Hepatocyte (in vitro differentiated cells): ENCODE measurements around the gene FGB.

Experiments used
- EZH2 ChIP-seq: fragments of 200-600 bp; sonication (generic); IDR thresholded peaks from 2 replicates; pipeline ENCODE4 v1.6.1; 2016; ENCODE audit warnings: antibody characterized with exemption, mild to moderate bottlenecking, borderline replicate concordance
- TF ChIP-seq, protein P1 (sequence below): fragments of 200-600 bp; sonication (generic); IDR thresholded peaks from 2 replicates; pipeline ENCODE4 v1.5.1; 2016; ENCODE audit warnings: antibody characterized with exemption, mild to moderate bottlenecking; ENCODE audit not compliant: poor library complexity

DNA sequence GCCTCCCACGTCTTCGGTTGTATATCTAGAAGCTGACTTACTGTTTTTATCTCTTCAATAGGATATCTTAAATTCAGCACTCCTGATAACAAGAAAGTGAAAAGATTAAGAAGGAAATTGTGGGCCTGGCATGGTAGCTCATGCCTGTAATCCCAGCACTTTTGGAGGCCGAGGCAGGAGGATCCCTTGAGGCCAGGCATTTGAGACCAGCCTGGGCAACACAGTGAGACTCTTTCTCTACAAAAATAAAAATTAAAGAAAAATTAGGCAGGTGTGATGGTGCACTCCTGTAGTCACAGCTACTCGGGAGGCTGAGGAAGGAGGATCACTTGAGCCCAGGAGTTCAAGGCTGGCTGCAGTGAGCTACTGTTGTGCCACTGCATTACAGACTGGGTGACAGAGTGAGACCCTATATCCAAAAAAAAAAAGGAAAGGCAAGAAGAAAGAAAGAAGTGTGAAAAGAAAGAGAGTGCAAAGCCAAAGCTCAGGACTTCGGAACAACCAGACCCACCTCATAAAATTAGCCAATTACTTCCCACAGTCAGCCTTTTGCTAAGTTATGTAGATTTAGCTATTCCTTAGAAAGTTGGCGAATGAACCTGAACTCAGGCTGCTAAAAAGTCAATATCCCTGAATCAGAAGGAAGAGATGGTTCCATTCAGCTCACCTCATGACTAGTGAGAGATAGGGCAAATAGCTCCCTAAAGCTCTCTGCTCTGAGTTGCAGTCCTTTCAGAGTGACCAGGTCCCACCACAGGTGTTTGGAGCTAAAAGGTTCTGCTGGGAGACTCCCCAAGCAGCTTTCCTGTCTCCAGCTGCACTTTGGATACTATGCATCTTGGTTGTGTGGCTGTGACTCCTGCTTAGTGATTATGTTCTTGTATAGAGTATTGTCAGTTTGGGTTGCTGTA, 40.5 kb downstream of the FGB start:
- TF ChIP-seq, protein P1, sequence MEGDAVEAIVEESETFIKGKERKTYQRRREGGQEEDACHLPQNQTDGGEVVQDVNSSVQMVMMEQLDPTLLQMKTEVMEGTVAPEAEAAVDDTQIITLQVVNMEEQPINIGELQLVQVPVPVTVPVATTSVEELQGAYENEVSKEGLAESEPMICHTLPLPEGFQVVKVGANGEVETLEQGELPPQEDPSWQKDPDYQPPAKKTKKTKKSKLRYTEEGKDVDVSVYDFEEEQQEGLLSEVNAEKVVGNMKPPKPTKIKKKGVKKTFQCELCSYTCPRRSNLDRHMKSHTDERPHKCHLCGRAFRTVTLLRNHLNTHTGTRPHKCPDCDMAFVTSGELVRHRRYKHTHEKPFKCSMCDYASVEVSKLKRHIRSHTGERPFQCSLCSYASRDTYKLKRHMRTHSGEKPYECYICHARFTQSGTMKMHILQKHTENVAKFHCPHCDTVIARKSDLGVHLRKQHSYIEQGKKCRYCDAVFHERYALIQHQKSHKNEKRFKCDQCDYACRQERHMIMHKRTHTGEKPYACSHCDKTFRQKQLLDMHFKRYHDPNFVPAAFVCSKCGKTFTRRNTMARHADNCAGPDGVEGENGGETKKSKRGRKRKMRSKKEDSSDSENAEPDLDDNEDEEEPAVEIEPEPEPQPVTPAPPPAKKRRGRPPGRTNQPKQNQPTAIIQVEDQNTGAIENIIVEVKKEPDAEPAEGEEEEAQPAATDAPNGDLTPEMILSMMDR: no peak
- TF ChIP-seq EZH2: no peak
